ENCODE data around the gene KCNN1. TPM values are rescaled to one million over a fixed set of nuclear protein-coding genes. Genes with fewer than 3 reads are reported as not detected.
"Not testable (repeated sequence)": the region's sequence is repeated elsewhere in the genome, so short reads cannot be mapped to it uniquely, and the experiment has no call there.

The KCNN1 gene
- total RNA-seq: 1 to 10 TPM in 1 of 4 donors, under 1 TPM in 1, not detected in 2; 0.22 to 3.1 TPM

- Histone ChIP-seq H3K9me3 (no peaks in the 10 kb centered on the region), H3K36me3 (no peaks in the 10 kb centered on the region), H3K27me3 (peaks cover 0 to 82% (median 5%) of the 10 kb centered on the region in 4 donors), H3K4me3 (peak within 1 kb of the TSS in 3 of 4 donors; percentile 19 to 47 (median 36)), H3K4me1 (peaks cover 0 to 10% (median 3%) of the 10 kb centered on the region in 3 donors), H3K27ac (no peak within 1 kb of the TSS)
- TF ChIP-seq POLR2A (IDR thresholded peaks at IDR 0.05) (no peak), CTCF (IDR thresholded peaks at IDR 0.05) (no peak)
- no peak for DNase-seq
- intact Hi-C loops (cut with DNase I): no loop called here
- WGBS, 2 donors: 3 to 16% methylated on average over 8 to 9 of the region's 59 CpGs
Measured at GRCh38 chr19:17966550-17967256, at the start of gene KCNN1. KCNN1 (plus strand) TSS chr19:17967107; CDS start chr19:17973889, 6,782 bp downstream.

GRCh38 chr19:17918151-17918550 is 48.8 kb upstream of the KCNN1 start:
- H3K9me3 ChIP-seq; H3K4me3 ChIP-seq; H3K27ac ChIP-seq; intact Hi-C loops (cut with DNase I); DNase-seq; H3K36me3 ChIP-seq: not testable (repeated sequence)
- H3K27me3 ChIP-seq: peaks cover 0 to 20% (median 0%) of the 10 kb centered on the region in 4 donors
- no CpG with 5 or more reads among the region's 30 CpGs for WGBS, 2 donors
- peaks cover 0 to 12% (median 6%) of the 10 kb centered on the region in 3 donors for H3K4me1 ChIP-seq

GRCh38 chr19:17919122-17919521 is 47.8 kb upstream of the KCNN1 start:
- H3K27ac ChIP-seq; H3K36me3 ChIP-seq; H3K4me3 ChIP-seq; H3K9me3 ChIP-seq; intact Hi-C loops (cut with DNase I); DNase-seq: not testable (repeated sequence)
- H3K4me1 ChIP-seq: peaks cover 0 to 12% (median 6%) of the 10 kb centered on the region in 3 donors
- peaks cover 0 to 10% (median 0%) of the 10 kb centered on the region in 4 donors for H3K27me3 ChIP-seq
- 47 to 55% methylated on average over 3 to 5 of the region's 5 CpGs for WGBS, 2 donors

GRCh38 chr19:17920527-17920926 is 46.4 kb upstream of the KCNN1 start:
- Histone ChIP-seq H3K27me3 (peaks cover 0 to 8% (median 0%) of the 10 kb centered on the region in 4 donors), H3K9me3 (no peaks in the 10 kb centered on the region), H3K4me1 (peaks cover 0 to 12% (median 6%) of the 10 kb centered on the region in 3 donors), H3K4me3 (no peak overlapping the region), H3K36me3 (no peaks in the 10 kb centered on the region), H3K27ac (no peak overlapping the region)
- DNase-seq: no peak
- TF ChIP-seq POLR2A (IDR thresholded peaks at IDR 0.05): no peak
- no peak for TF ChIP-seq CTCF (IDR thresholded peaks at IDR 0.05)
- intact Hi-C loops (cut with DNase I): no loop called here

GRCh38 chr19:17922138-17922537 is 44.8 kb upstream of the KCNN1 start:
- no peak for DNase-seq
- H3K27ac ChIP-seq: no peak overlapping the region
- WGBS, 2 donors: 36 to 82% methylated on average over 2 to 3 of the region's 3 CpGs

More at GRCh38 chr19:17922138-17922537, 44.8 kb upstream of the KCNN1 start:
- H3K4me1 ChIP-seq: no peaks in the 10 kb centered on the region
- no peaks in the 10 kb centered on the region for H3K9me3 ChIP-seq
- no peak overlapping the region for H3K4me3 ChIP-seq
- intact Hi-C loops (cut with DNase I): no loop called here
- no peak for TF ChIP-seq POLR2A (IDR thresholded peaks at IDR 0.05)
- no peak for TF ChIP-seq CTCF (IDR thresholded peaks at IDR 0.05)
- no peaks in the 10 kb centered on the region for H3K36me3 ChIP-seq
- H3K27me3 ChIP-seq: peaks cover 0 to 4% (median 0%) of the 10 kb centered on the region in 4 donors

All from esophagus squamous epithelium (tissue), 5 donors.